Stomach (tissue), 9 donors: ENCODE measurements around the gene MRPL2. TPM values are rescaled to one million over a fixed set of nuclear protein-coding genes. Genes with fewer than 3 reads are reported as not detected.
A peak's percentile ranks its signal among the peaks of the same experiment; 100 is the strongest.

ENCODE experiments used
- DNase-seq, 2 donors: peaks; one replicate each; pipeline versions ENCODE4 v3.0.0 to v3.0.0-alpha.2; 2013 to 2019
- H3K27ac ChIP-seq, 5 donors: fragments of 200-600 bp in 4 of 5; sonication (generic) in 4 of 5; one replicate each; pipeline ENCODE4 v1.5.1; 2013 to 2019; ENCODE audit warnings: mild to moderate bottlenecking in 1 of 5, moderate library complexity in 1 of 5
- H3K27me3 ChIP-seq, 3 donors: fragments of 200-600 bp; sonication (generic); one replicate each; pipeline ENCODE4 v1.5.1; 2017 to 2019; ENCODE audit warnings: mixed run types in 1 of 3
- H3K36me3 ChIP-seq, 4 donors: fragments of 200-600 bp; sonication (generic); 1 replicate in 3 of 4; 2 replicates in 1 of 4; pipeline ENCODE4 v1.5.1; 2016 to 2019
- H3K4me1 ChIP-seq, 4 donors: fragments of 200-600 bp; sonication (generic); one replicate each; pipeline ENCODE4 v1.5.1; 2016 to 2019
- H3K4me3 ChIP-seq, 4 donors: fragments of 200-600 bp; sonication (generic) in 3 of 4; one replicate each; pipeline ENCODE4 v1.5.1; 2016 to 2019; ENCODE audit warnings: mild to moderate bottlenecking in 1 of 4
- H3K9me3 ChIP-seq, 4 donors: fragments of 200-600 bp; sonication (generic); one replicate each; pipeline ENCODE4 v1.5.1; 2016 to 2019
- EP300 ChIP-seq: sonication (generic); formaldehyde crosslinking; IDR thresholded peaks from one replicate; pipeline ENCODE4 v1.6.1; 2017; ENCODE audit warnings: antibody characterized with exemption
- POLR2A ChIP-seq, 4 donors: fragments of 450-650 bp; IDR thresholded peaks; one replicate each; pipeline ENCODE4 v1.6.1; 2016; ENCODE audit warnings: antibody characterized with exemption in 4 of 4, control low read depth in 2 of 4, mild to moderate bottlenecking in 1 of 4, moderate library complexity in 1 of 4
- POLR2AphosphoS5 ChIP-seq, 3 donors: sonication (generic); formaldehyde crosslinking; IDR thresholded peaks; one replicate each; pipeline ENCODE4 v1.6.1; 2016; ENCODE audit warnings: antibody characterized with exemption in 3 of 3
- WGBS, 5 donors: extraction: QIAGEN DNeasy Blood & Tissue Kit in 3 of 5; methylation state at CpG; one replicate each; pipeline versions ENCODE4 v1.1.5 to v1.1.7; 2013 to 2018; 5-methylcytosine and 5-hydroxymethylcytosine counted together
- intact Hi-C: fragments of 100-400 bp; cut with DNase I; formaldehyde crosslinking; loops from one replicate; pipeline ENCODE4 v1.15.1; 2023; ENCODE audit warnings: low total_unique reads
- polyA plus RNA-seq, 3 donors: library from polyadenylated mRNA; stranded (reverse); fragments of 200-250 nt; gene quantifications; one replicate each; pipeline ENCODE4 v1.2.3, GENCODE V29; 2013
- total RNA-seq, 5 donors: library from RNA; depleted of rRNA; stranded (reverse); fragments of >200 nt; gene quantifications; one replicate each; pipeline versions ENCODE4 v1.1.0 to v1.2.3, GENCODE V29; 2014 to 2016
- TF ChIP-seq, protein P1 (sequence below), 7 experiments: fragments of 450-650 bp in 4 of 7; fragments of 200-600 bp in 3 of 7; sonication (generic) in 3 of 7; IDR thresholded peaks; one replicate each; pipeline ENCODE4 v1.5.1; 2016 to 2019; ENCODE audit warnings: antibody characterized with exemption in 7 of 7, control low read depth in 2 of 7, mild to moderate bottlenecking in 1 of 7
- donor health status: healthy with polysubstance abuse.
- donor health status: Bipolar disorder and iron deficiency.
- donor health status: healthy.

The MRPL2 gene
- total and polyA plus RNA-seq, 8 donors = 3.5 to 74.8 (median 19.6) TPM

DNA sequence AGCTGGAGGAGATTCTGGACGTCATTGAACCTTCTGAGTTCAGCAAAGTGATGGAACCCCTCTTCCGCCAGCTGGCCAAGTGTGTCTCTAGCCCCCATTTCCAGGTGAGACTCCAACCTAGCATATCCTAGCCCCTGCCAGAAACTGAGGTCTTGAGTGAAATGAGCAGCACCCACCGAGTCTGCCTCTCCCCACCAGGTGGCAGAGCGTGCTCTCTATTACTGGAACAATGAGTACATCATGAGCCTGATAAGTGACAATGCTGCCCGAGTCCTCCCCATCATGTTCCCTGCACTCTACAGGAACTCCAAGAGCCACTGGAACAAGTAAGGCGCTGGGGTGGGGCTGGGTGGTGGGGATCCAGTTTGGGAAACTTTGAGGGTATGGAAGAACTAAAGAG lies 50.1 kb downstream of the MRPL2 start:
- Histone ChIP-seq H3K27me3 (no peaks in the 10 kb centered on the region), H3K36me3 (peaks cover 44 to 73% (median 70%) of the 10 kb centered on the region in 4 donors), H3K4me1 (peaks cover 11 to 20% (median 19%) of the 10 kb centered on the region in 4 donors), H3K9me3 (no peaks in the 10 kb centered on the region), H3K4me3 (no peak overlapping the region), H3K27ac (no peak overlapping the region)
- TF ChIP-seq POLR2AphosphoS5 (IDR thresholded peaks at IDR 0.05) (no peak), EP300 (no peak), POLR2A (IDR thresholded peaks at IDR 0.05) (no peak)
- TF ChIP-seq, protein P1, sequence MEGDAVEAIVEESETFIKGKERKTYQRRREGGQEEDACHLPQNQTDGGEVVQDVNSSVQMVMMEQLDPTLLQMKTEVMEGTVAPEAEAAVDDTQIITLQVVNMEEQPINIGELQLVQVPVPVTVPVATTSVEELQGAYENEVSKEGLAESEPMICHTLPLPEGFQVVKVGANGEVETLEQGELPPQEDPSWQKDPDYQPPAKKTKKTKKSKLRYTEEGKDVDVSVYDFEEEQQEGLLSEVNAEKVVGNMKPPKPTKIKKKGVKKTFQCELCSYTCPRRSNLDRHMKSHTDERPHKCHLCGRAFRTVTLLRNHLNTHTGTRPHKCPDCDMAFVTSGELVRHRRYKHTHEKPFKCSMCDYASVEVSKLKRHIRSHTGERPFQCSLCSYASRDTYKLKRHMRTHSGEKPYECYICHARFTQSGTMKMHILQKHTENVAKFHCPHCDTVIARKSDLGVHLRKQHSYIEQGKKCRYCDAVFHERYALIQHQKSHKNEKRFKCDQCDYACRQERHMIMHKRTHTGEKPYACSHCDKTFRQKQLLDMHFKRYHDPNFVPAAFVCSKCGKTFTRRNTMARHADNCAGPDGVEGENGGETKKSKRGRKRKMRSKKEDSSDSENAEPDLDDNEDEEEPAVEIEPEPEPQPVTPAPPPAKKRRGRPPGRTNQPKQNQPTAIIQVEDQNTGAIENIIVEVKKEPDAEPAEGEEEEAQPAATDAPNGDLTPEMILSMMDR (IDR thresholded peaks at IDR 0.05) = peak in 3 of 7 experiments; percentile 22 to 33 (median 28)
- intact Hi-C loops = no loop called here
- DNase-seq = peak; percentile 34 to 67
- WGBS, 5 donors = 47 to 67% (median 56%) methylated on average over 6 of the region's 6 CpGs

DNA sequence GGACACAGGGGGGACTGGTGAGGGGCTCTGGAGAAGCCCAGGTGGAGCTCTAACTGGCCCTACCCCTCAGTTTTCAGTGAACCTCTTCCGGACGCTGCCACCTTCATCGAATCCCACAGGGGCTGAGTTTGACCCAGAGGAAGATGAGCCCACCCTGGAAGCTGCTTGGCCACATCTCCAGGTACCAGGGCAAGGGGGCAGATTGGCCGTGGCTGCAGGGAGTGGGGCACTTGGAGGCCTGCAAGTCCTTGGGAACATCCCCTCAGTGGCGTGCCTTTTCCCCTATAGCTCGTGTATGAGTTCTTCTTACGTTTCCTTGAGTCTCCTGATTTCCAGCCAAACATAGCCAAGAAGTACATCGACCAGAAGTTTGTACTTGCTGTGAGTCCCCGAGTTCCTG lies 52.1 kb downstream of the MRPL2 start:
- intact Hi-C loops = no loop called here
- TF ChIP-seq, protein P1 (IDR thresholded peaks at IDR 0.05) = no peak
- TF ChIP-seq POLR2A (IDR thresholded peaks at IDR 0.05) (no peak), EP300 (no peak), POLR2AphosphoS5 (IDR thresholded peaks at IDR 0.05) (no peak)
- H3K4me1 ChIP-seq = peaks cover 0 to 6% (median 4%) of the 10 kb centered on the region in 4 donors
- H3K4me3 ChIP-seq = no peak overlapping the region
- no peaks in the 10 kb centered on the region for H3K9me3 ChIP-seq
- WGBS, 5 donors = 88 to 95% (median 93%) methylated on average over 8 to 9 of the region's 9 CpGs
- no peak for DNase-seq
- H3K36me3 ChIP-seq = peaks cover 44 to 85% (median 76%) of the 10 kb centered on the region in 4 donors
- no peak overlapping the region for H3K27ac ChIP-seq
- no peaks in the 10 kb centered on the region for H3K27me3 ChIP-seq

DNA sequence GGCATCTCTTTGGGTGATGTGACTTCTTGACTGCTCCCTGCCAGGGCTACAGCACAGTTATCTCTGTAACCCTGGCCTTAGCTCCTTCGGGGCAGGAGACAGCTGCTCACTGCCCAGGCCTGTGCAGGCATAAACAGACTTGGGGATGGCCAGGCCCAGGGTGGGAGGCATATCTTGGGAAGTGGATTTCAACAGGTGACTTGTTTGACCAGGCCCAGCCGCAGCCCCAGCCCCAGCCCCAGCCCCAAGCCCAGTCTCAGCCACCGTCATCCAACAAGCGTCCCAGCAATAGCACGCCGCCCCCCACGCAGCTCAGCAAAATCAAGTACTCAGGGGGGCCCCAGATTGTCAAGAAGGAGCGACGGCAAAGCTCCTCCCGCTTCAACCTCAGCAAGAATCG lies 53.0 kb downstream of the MRPL2 start:
- Histone ChIP-seq H3K4me1 (no peaks in the 10 kb centered on the region), H3K27ac (no peak overlapping the region), H3K36me3 (peaks cover 38 to 85% (median 70%) of the 10 kb centered on the region in 4 donors), H3K4me3 (no peak overlapping the region), H3K9me3 (no peaks in the 10 kb centered on the region), H3K27me3 (no peaks in the 10 kb centered on the region)
- 89 to 98% (median 96%) methylated on average over 6 to 11 of the region's 11 CpGs for WGBS, 5 donors
- TF ChIP-seq POLR2A (IDR thresholded peaks at IDR 0.05) (no peak), EP300 (no peak), POLR2AphosphoS5 (IDR thresholded peaks at IDR 0.05) (no peak)
- TF ChIP-seq, protein P1 (IDR thresholded peaks at IDR 0.05) = no peak
- DNase-seq = no peak
- intact Hi-C loops = no loop called here

DNA sequence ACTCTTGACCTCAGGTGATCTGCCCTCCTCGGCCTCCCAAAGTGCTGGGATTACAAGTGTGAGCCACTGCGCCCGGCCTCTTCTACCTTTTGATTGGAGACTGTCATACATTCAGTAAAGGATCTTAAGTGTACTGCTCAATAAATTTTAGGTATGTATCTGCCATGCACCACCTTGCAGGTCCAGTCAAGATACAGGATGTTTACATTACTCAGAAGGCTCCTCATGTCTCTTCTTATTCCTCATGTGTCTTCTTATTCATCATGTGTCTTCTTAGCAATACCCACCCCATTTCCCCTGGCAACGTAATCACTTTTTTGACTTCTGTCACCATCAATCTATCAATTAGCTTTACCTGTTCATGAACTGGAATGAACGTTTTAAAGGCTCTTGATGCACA lies 53.4 kb downstream of the MRPL2 start:
- Histone ChIP-seq H3K27ac (no peak overlapping the region), H3K27me3 (no peaks in the 10 kb centered on the region), H3K4me1 (no peaks in the 10 kb centered on the region), H3K36me3 (peaks cover 34 to 84% (median 68%) of the 10 kb centered on the region in 4 donors), H3K4me3 (no peak overlapping the region), H3K9me3 (no peaks in the 10 kb centered on the region)
- no peak for DNase-seq
- TF ChIP-seq POLR2AphosphoS5 (IDR thresholded peaks at IDR 0.05) = no peak
- no peak for TF ChIP-seq POLR2A (IDR thresholded peaks at IDR 0.05)
- TF ChIP-seq, protein P1 (IDR thresholded peaks at IDR 0.05) = no peak
- no peak for TF ChIP-seq EP300
- intact Hi-C loops = no loop called here
- WGBS, 5 donors = 86 to 95% (median 92%) methylated on average over 5 of the region's 5 CpGs

Other genes with a start within 250 kb of the MRPL2 start
- 100 to 1,000 TPM in 1 of 5 donors, 10 to 100 TPM in 3, 1 to 10 TPM in 1; 7.2 to 105 (median 21.4) TPM for gene RPL7L1, start 179.8 kb downstream of the MRPL2 start, total RNA-seq
- gene RPL7L1, start 179.8 kb downstream of the MRPL2 start, polyA plus RNA-seq = 10 to 100 TPM; 28.2 to 47.8 (median 47.6) TPM
- gene PTCRA, start 143.4 kb downstream of the MRPL2 start, total RNA-seq = not detected
- gene PTCRA, start 143.4 kb downstream of the MRPL2 start, polyA plus RNA-seq = not detected
- 10 to 100 TPM in 4 of 5 donors, 1 to 10 TPM in 1; 2.2 to 45.5 (median 30.3) TPM for gene CNPY3, start 130.0 kb downstream of the MRPL2 start, total RNA-seq
- gene CNPY3, start 130.0 kb downstream of the MRPL2 start, polyA plus RNA-seq = 10 to 100 TPM; 21.7 to 33.7 (median 25.8) TPM
- gene GNMT, start 98.7 kb downstream of the MRPL2 start, total RNA-seq = 10 to 100 TPM in 1 of 5 donors, 1 to 10 TPM in 1, under 1 TPM in 1, not detected in 2; 0.45 to 21.3 (median 1.8) TPM
- gene GNMT, start 98.7 kb downstream of the MRPL2 start, polyA plus RNA-seq = 100 to 1,000 TPM in 1 of 3 donors, 10 to 100 TPM in 2; 14.4 to 121 (median 73.2) TPM
- 100 to 1,000 TPM in 1 of 5 donors, 10 to 100 TPM in 2, 1 to 10 TPM in 2; 5.5 to 118 (median 23.9) TPM for gene PEX6, start 80.3 kb downstream of the MRPL2 start, total RNA-seq
- 10 to 100 TPM; 13.0 to 16.4 (median 15.1) TPM for gene PEX6, start 80.3 kb downstream of the MRPL2 start, polyA plus RNA-seq
- gene PPP2R5D, start 74.9 kb downstream of the MRPL2 start, total RNA-seq = 100 to 1,000 TPM in 1 of 5 donors, 10 to 100 TPM in 4; 19.6 to 517 (median 40.6) TPM
- gene PPP2R5D, start 74.9 kb downstream of the MRPL2 start, polyA plus RNA-seq = 10 to 100 TPM; 21.0 to 23.7 (median 21.5) TPM
- 10 to 100 TPM in 4 of 5 donors, 1 to 10 TPM in 1; 3.6 to 61.3 (median 27.7) TPM for gene MEA1, start 45.5 kb downstream of the MRPL2 start, total RNA-seq
- 100 to 1,000 TPM in 2 of 3 donors, 10 to 100 TPM in 1; 95.2 to 118 (median 102) TPM for gene MEA1, start 45.5 kb downstream of the MRPL2 start, polyA plus RNA-seq
- gene KLHDC3, start 45.2 kb downstream of the MRPL2 start, total RNA-seq = 10 to 100 TPM; 40.0 to 88.5 (median 66.5) TPM
- 10 to 100 TPM; 57.7 to 85.0 (median 84.2) TPM for gene KLHDC3, start 45.2 kb downstream of the MRPL2 start, polyA plus RNA-seq
- gene RRP36, start 37.8 kb downstream of the MRPL2 start, total RNA-seq = 10 to 100 TPM in 4 of 5 donors, 1 to 10 TPM in 1; 3.5 to 61.1 (median 37.1) TPM
- 10 to 100 TPM; 27.8 to 47.7 (median 39.6) TPM for gene RRP36, start 37.8 kb downstream of the MRPL2 start, polyA plus RNA-seq
- 10 to 100 TPM in 4 of 5 donors, 1 to 10 TPM in 1; 9.9 to 26.1 (median 14.1) TPM for gene CUL7, start 5.6 kb downstream of the MRPL2 start, total RNA-seq
- 1 to 10 TPM; 4.4 to 5.9 (median 4.7) TPM for gene CUL7, start 5.6 kb downstream of the MRPL2 start, polyA plus RNA-seq
- 100 to 1,000 TPM in 2 of 5 donors, 10 to 100 TPM in 3; 24.4 to 410 (median 61.1) TPM for gene KLC4, start 197 bp upstream of the MRPL2 start, total RNA-seq
- gene KLC4, start 197 bp upstream of the MRPL2 start, polyA plus RNA-seq = 10 to 100 TPM; 23.5 to 38.5 (median 31.1) TPM
- 10 to 100 TPM in 4 of 5 donors, 1 to 10 TPM in 1; 8.2 to 64.9 (median 28.8) TPM for gene PTK7, start 16.9 kb upstream of the MRPL2 start, total RNA-seq
- 10 to 100 TPM in 2 of 3 donors, 1 to 10 TPM in 1; 4.0 to 31.1 (median 12.1) TPM for gene PTK7, start 16.9 kb upstream of the MRPL2 start, polyA plus RNA-seq
- gene SRF, start 111.8 kb upstream of the MRPL2 start, total RNA-seq = 10 to 100 TPM; 10.5 to 40.6 (median 25.5) TPM
- gene SRF, start 111.8 kb upstream of the MRPL2 start, polyA plus RNA-seq = 10 to 100 TPM; 21.7 to 25.6 (median 22.5) TPM
- gene CUL9, start 122.8 kb upstream of the MRPL2 start, total RNA-seq = 100 to 1,000 TPM in 1 of 5 donors, 10 to 100 TPM in 4; 22.8 to 120 (median 53.9) TPM
- gene CUL9, start 122.8 kb upstream of the MRPL2 start, polyA plus RNA-seq = 10 to 100 TPM; 35.7 to 49.7 (median 40.3) TPM
- 100 to 1,000 TPM in 1 of 5 donors, 10 to 100 TPM in 3, not detected in 1; 42.9 to 136 (median 66.5) TPM for gene DNPH1, start 170.0 kb upstream of the MRPL2 start, total RNA-seq
- 100 to 1,000 TPM; 109 to 158 (median 113) TPM for gene DNPH1, start 170.0 kb upstream of the MRPL2 start, polyA plus RNA-seq
- gene TTBK1, start 184.0 kb upstream of the MRPL2 start, total RNA-seq = under 1 TPM in 2 of 5 donors, not detected in 3; 0.14 to 0.37 TPM
- gene TTBK1, start 184.0 kb upstream of the MRPL2 start, polyA plus RNA-seq = under 1 TPM; 0.05 to 0.15 (median 0.12) TPM
- not detected for gene SLC22A7, start 238.8 kb upstream of the MRPL2 start, total RNA-seq
- gene SLC22A7, start 238.8 kb upstream of the MRPL2 start, polyA plus RNA-seq = not detected
- gene CRIP3, start 249.4 kb upstream of the MRPL2 start, total RNA-seq = under 1 TPM in 1 of 5 donors, not detected in 4; 0.92 TPM
- 1 to 10 TPM in 1 of 3 donors, under 1 TPM in 1, not detected in 1; 0.37 to 1.6 TPM for gene CRIP3, start 249.4 kb upstream of the MRPL2 start, polyA plus RNA-seq